Measurements from ENCODE around the gene DZIP3.

Gene DZIP3

GRCh38 chr3:108698461-108698860 lies 108.9 kb downstream of the DZIP3 start:
- DNase-seq = no peak

GRCh38 chr3:108705045-108705444 lies 115.5 kb downstream of the DZIP3 start:
- DNase-seq = no peak

- no peak for DNase-seq
Observed at GRCh38 chr3:108713009-108713516, 123.5 kb downstream of the DZIP3 start.

- DNase-seq = no peak
Observed at GRCh38 chr3:108713816-108714215, 124.3 kb downstream of the DZIP3 start.

GRCh38 chr3:108718454-108718853 lies 128.9 kb downstream of the DZIP3 start:
- DNase-seq = no peak

- no peak for DNase-seq
Observed at GRCh38 chr3:108719178-108719806, 129.8 kb downstream of the DZIP3 start.

- DNase-seq = no peak
Observed at GRCh38 chr3:108722724-108723123, 133.2 kb downstream of the DZIP3 start.

- no peak for DNase-seq
Observed at GRCh38 chr3:108724101-108724500, 134.6 kb downstream of the DZIP3 start.

- no peak for DNase-seq
Observed at GRCh38 chr3:108728105-108728504, 138.6 kb downstream of the DZIP3 start.

GRCh38 chr3:108728934-108729333 lies 139.4 kb downstream of the DZIP3 start:
- no peak for DNase-seq

GRCh38 chr3:108736821-108737220 lies 147.3 kb downstream of the DZIP3 start:
- DNase-seq = no peak

- DNase-seq = no peak
Observed at GRCh38 chr3:108742929-108743328, 153.4 kb downstream of the DZIP3 start.
